GM12891 (cell line): Measurements from ENCODE around the gene PPP1R3F.

Source experiments
- PAX5 ChIP-seq: IDR thresholded peaks from 2 replicates; pipeline ENCODE4 v1.6.1; 2011; ENCODE audit warnings: low read length, moderate library complexity, mild to moderate bottlenecking; ENCODE audit not compliant: insufficient read depth, severe bottlenecking
- POLR2A ChIP-seq: IDR thresholded peaks from 2 replicates; pipeline ENCODE4 v1.6.1; 2011; ENCODE audit warnings: low read depth, low read length, control low read depth
- POLR2AphosphoS5 ChIP-seq: IDR thresholded peaks from 2 replicates; pipeline ENCODE4 v1.6.1; 2011; ENCODE audit warnings: low read depth, low read length, control low read depth
- SPI1 ChIP-seq: IDR thresholded peaks from 2 replicates; pipeline ENCODE4 v1.6.1; 2011; ENCODE audit warnings: low read depth, low read length, control low read depth
- TAF1 ChIP-seq: IDR thresholded peaks from 2 replicates; pipeline ENCODE4 v1.6.1; 2011; ENCODE audit warnings: low read depth, low read length, control low read depth

DNA sequence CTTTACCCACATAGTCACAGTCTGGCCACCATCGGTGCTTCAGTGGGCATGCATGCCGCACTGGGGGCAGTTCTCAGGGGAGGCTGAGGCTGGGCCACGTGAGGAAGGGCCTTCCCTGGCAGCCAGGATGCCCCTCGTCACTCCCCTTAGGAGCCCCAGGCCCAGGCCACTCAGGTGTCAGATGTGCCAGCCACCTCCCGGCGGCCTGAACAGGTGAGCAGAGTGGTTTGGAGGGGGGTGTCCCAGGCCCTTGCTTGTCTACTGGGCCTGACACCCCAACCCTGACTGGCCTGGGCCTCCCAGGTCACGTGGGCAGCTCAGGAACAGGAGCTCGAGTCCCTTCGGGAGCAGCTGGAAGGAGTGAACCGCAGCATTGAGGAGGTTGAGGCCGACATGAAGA, 22.2 kb upstream of the PPP1R3F start:
- TF ChIP-seq POLR2A (no peak), POLR2AphosphoS5 (no peak), PAX5 (no peak), TAF1 (no peak), SPI1 (no peak)
